GM19397 (cell line): ENCODE measurements around the gene NDUFB5.

ENCODE experiments used
- ATAC-seq: cut with Tn5 transposase; IDR thresholded peaks from one replicate; pipeline ENCODE4 v1.9.1; 2021; ENCODE audit warnings: mild to moderate bottlenecking, moderate library complexity; ENCODE audit not compliant: unreplicated experiment

NDUFB5 gene

DNA sequence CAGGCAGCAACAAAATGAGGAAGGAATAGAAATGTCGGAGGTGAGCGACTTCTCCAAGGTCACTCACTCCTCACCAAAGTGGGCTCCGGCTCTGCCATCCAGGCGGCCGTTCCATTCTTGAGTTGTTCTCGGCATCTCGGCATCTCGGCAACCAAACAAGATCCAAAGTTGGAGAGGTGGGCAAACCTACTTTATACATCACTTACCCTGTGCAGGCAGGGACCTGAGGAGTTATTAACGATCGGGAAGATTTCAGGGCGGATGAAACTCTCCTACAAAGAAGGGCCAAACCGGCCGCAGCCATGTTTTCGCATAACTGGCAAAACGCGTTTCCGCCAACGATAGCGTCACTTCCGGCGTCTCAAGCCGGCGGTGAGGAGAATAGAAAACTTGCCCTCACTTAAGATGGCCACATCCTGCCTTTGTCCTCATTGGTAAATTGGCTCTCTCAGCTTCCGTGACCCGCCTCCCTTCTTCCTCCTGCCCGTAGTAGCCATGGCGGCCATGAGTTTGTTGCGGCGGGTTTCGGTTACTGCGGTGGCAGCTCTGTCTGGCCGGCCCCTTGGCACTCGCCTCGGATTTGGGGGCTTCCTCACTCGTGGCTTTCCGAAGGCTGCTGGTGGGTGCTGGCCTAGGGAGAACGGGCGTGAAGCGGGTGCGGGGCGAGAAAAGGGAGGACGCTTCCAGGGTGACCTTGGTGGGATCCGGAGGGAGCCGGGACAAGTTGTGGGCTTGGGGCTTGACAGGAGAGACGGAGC, at the start of gene NDUFB5, which contains the start of gene MRPL47:
TSS of gene NDUFB5 (plus strand) at position 474 of the 758 bp plus-strand sequence. CDS start at position 496, 22 bp downstream.
TSS of gene MRPL47 (minus strand) at position 318 of the 758 bp plus-strand sequence. CDS start at position 304, 14 bp downstream.
- peak; percentile 97 for ATAC-seq

GRCh38 chr3:179558742-179559364, 45.7 kb upstream of the NDUFB5 start:
- no peak for ATAC-seq

- no peak for ATAC-seq
Measured at GRCh38 chr3:179560791-179561190, 43.8 kb upstream of the NDUFB5 start.

DNA sequence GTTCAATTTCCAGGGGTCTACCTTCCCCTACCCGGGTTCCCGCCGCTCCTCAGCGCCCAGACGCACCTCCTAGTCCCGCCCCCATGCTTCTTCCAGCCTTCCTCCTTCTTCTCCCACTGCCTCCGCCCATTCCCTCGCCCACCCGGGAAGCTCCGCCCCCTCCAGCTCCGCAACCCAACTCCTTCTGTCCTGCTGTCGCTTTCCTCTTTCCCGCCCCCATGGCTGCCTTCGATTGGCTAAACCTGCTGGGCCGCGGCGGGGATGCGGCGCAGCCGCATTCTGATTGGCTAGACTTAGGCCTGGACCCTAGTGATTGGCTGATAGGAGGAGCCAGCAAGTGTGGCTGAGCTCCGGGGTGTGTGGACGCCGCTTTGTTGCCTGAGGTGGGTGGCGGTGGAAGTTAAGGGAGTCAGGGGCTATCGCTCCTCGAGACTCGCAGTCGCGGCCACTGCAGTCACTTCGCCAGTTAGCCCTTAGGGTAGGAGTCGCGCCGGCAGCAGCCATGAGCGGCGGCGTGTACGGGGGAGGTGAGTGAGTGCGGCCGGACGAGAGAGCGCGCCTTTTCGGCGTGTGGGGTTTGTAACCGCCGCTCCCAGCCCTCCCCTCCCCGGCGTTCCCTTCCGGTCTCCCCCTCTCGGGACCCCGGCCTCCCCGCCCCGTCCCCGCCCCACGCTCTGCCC, 41.9 kb upstream of the NDUFB5 start, which contains the start of gene ACTL6A:
TSS of gene ACTL6A (plus strand) at position 336 of the 680 bp plus-strand sequence. CDS start at position 503, 167 bp downstream.
- ATAC-seq, result peak; percentile 96

DNA sequence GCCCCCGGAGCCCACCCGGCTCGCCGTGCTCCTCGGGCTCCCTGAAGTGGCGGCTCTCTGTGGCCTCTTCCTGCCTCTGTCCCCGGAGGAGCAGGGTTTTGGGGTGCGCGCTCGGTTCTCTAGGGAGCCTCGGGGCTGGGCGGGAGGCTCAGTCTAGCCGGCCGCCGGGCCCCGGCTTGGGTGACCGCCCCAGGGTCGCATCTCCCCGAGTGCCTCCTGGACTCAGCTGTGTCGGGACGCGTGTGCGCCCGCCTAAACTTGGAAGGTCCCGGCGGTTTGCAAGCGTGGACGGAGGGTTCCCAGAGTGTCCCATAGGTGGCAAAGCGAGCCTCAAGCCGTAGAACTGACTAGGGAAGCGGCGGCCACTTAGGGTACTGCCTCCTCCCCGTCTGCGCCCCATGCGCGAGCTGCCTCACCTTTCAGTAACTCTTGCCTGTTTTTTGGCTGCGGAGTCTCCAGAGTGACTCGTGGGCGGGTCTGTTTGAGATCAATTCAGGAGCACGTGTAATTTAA, 41.3 kb upstream of the NDUFB5 start:
- peak; percentile 43 for ATAC-seq

DNA sequence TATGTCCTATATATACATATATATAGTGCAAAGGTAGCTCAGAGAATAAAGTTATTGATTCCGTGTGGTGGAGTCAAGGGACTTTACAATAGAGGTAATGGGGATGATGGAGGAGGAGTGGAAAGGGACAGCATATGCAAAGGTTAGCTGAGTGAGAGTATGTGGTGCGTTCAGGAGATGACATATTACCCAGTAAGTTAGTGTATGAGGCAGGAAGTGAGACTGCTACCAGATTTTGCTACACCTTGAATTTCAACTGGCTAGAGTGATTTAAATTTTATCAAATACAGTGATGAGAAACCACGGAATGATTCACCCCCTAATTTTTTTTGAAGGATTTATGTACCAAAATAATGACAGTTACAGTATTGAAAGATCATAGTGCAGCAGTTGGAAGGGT, 39.1 kb upstream of the NDUFB5 start:
- ATAC-seq, result no peak

DNA sequence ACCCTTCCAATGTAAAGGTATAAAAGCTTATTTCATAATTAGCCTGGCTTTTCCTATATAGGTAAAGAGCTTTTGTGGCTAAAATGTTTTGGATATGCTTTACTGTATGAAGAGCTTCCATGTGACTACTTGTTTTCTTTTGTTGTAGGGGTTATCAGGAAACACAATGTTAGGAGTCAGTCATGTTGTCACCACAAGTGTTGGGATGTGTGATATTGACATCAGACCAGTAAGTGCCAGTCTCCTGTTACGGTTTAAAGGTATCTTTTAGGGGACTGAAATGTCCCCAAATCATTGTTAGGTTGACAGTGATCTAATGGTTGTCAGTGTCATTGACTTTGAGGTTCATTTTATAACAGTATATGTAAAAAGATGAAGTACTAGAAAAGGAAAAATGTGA, 23.6 kb upstream of the NDUFB5 start:
- ATAC-seq, result no peak

GRCh38 chr3:179589143-179589542, 15.5 kb upstream of the NDUFB5 start:
- no peak for ATAC-seq

GRCh38 chr3:179590669-179591068, 13.9 kb upstream of the NDUFB5 start:
- no peak for ATAC-seq

- ATAC-seq, result no peak
Measured at GRCh38 chr3:179591313-179591712, 13.3 kb upstream of the NDUFB5 start.

- no peak for ATAC-seq
Measured at GRCh38 chr3:179599531-179599930, 5.1 kb upstream of the NDUFB5 start.

DNA sequence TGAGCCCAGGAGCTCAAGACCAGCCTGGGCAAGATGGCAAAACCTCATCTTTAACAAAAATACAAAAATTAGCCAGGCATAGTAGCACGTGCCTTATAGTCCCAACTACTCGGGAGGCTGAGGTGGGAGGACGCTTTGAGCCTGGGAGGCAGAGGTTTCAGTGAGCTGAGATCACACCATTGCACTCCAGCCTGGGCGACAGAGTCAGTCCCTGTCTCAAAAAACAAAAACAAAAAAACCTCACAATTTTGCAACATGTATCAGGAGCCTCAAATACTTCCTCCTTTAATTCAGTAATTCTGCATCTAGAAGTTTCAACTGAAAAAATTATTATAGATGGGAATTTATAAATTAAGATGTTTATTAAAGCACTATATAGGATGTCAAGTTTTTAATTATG, 1.3 kb upstream of the NDUFB5 start:
- no peak for ATAC-seq

DNA sequence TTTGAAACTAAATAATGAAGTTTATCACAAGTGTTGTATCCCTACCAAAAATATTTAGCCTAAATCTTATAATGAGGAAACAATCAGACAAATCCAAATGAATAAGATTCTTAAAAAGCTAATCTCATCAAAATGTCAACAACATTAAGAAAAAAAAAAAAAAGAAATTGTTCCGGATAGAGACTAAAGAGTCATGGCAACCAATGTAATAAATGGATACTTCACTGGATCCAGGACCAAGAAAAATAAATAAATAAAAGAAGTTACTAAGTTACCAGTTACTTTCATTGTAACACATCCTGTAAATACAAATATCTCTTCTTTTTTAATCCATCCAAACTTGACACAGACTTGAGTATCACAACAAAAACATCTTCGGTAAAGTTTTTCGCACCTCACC, 763 bp upstream of the NDUFB5 start:
- no peak for ATAC-seq

DNA sequence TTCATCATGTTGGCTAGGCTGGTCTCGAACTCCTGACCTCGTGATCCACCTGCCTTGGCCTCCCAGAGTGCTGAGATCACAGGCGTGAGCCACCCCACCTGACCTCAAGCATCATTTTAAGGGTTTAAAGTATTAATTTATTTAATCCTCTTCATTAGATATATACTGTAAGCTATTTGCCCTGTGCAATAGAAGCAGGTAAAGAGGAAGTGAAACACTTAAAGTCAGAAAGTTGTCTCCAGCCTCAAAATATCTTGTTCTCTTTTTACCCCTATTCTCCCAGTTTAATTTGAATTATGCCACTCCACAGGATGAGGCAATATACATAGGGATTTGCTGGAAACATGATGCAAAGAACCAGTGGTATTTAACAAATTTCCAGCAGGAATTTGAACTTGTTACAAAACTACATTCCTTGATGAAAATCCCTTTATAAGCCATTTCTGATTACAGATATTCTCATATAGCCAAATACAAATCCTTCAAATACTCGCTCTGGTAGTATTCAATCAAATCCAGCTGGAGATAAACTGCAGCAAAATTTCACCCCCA, 2.0 kb downstream of the NDUFB5 start:
- ATAC-seq, result no peak

GRCh38 chr3:179608931-179609720, 4.5 kb downstream of the NDUFB5 start:
- peak; percentile 41 for ATAC-seq

- no peak for ATAC-seq
Measured at GRCh38 chr3:179610066-179610465, 5.5 kb downstream of the NDUFB5 start.

- no peak for ATAC-seq
Measured at GRCh38 chr3:179613807-179614206, 9.2 kb downstream of the NDUFB5 start.

- ATAC-seq, result no peak
Measured at GRCh38 chr3:179615458-179616173, 11.0 kb downstream of the NDUFB5 start.

DNA sequence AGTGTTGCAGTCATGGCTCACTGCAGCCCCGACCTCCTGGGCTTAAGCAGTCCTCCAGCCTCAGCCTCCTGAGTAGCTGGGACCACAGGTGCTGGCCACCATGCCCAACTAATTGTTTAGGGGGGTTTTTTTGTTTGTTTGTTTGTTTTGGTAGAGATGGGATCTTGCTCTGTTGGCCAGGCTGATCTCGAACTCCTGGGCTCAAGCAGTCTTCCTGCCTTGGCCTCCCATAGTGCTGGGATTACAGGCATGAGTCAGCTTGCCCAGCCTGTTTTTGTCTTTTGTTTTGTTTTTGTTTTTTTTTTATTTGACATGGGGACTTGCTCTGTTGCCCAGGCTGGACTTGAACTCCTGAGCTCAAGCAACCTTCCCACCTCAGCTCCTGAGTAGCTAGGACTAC, 17.4 kb downstream of the NDUFB5 start:
- ATAC-seq, result no peak

DNA sequence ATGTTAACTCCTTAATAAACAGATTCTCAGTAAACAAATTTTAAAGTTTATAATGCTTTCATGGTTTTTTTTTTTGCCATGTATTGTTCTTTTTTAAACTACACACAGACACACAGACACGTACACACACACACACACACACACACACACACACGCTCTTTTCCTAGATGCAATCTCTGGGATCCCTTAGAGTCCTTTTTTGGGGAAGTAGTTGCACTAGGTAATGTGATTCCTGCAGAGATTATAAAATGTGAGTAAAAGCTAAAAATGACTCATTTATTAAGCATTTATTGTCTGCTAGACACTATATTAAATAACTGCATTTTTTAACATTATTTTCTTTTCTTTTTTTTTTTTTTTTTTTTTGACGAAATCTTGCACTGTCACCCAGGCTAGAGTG, 19.9 kb downstream of the NDUFB5 start:
- ATAC-seq, result no peak
